GM10266 (cell line): ENCODE measurements around the gene SMIM38.
"Not testable (repeated sequence)": the region's sequence is repeated elsewhere in the genome, so short reads cannot be mapped to it uniquely, and the experiment has no call there.

Source experiments
- DNase-seq: peaks from one replicate; pipeline ENCODE4 v3.0.0; 2012; ENCODE audit errors: extremely low spot score
- CTCF ChIP-seq: IDR thresholded peaks from 2 replicates; pipeline ENCODE4 v1.5.1; 2012; ENCODE audit warnings: mild to moderate bottlenecking, low read depth; ENCODE audit not compliant: control insufficient read depth, insufficient read depth; ENCODE audit errors: missing control alignments

SMIM38 gene

GRCh38 chr11:69144316-69145049, 11.3 kb upstream of the SMIM38 start:
- no peak for TF ChIP-seq CTCF
- no peak for DNase-seq

GRCh38 chr11:69145050-69145380, 10.7 kb upstream of the SMIM38 start:
- no peak for TF ChIP-seq CTCF
- no peak for DNase-seq

- no peak for TF ChIP-seq CTCF
- no peak for DNase-seq
Measured at GRCh38 chr11:69148377-69148762, 7.4 kb upstream of the SMIM38 start.

- no peak for TF ChIP-seq CTCF
- DNase-seq: no peak
Measured at GRCh38 chr11:69148806-69149205, 6.9 kb upstream of the SMIM38 start.

- DNase-seq: not testable (repeated sequence)
Measured at GRCh38 chr11:69149338-69150045, 6.2 kb upstream of the SMIM38 start.

GRCh38 chr11:69150175-69150574, 5.6 kb upstream of the SMIM38 start:
- DNase-seq: no peak
- no peak for TF ChIP-seq CTCF

- no peak for TF ChIP-seq CTCF
- DNase-seq: no peak
Measured at GRCh38 chr11:69151836-69152235, 3.9 kb upstream of the SMIM38 start.
